ENCODE data around the gene CTNNA3.
"Not testable (repeated sequence)": the region's sequence is repeated elsewhere in the genome, so short reads cannot be mapped to it uniquely, and the experiment has no call there.

DNA sequence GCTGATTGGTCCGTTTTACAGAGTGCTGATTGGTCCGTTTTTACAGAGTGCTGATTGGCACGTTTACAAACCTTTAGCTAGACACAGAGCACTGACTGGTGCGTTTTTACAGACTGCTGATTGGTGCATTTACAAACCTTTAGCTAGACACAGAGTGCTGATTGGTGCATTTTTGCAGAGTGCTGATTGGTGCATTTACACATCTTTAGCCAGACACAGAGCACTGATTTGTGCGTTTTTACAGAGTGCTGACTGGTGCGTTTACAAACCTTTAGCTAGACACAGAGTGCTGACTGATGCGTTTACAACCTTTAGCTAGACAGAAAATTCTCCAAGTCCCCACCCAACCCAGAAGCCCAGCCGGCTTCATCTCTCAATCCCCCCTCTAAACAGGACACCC is 11.9 kb downstream of the CTNNA3 start:
- TF ChIP-seq CTCF, POLR2A (IDR thresholded peaks at IDR 0.05): not testable (repeated sequence)
